Activated CD8-positive, alpha-beta T cell treated with anti-CD3 and anti-CD28 coated beads, Interleukin-2, amount 10 ng/mL, durations not matched to agents 7 days and 5 days (primary cell): ENCODE data around the gene PGLYRP1. TPM values are rescaled to one million over a fixed set of nuclear protein-coding genes. Genes with fewer than 3 reads are reported as not detected.

Experiments used
- ATAC-seq: fragments of 150-1000 bp; cut with Tn5 transposase; one replicate; pipeline ENCODE4 v1.10.0; 2021; ENCODE audit warnings: moderate library complexity
- CTCF ChIA-PET: fragments of 350-600 bp; sonication (Branson Sonifier 250); formaldehyde crosslinking; loops from one replicate; lab custom pipeline; 2021; ENCODE audit warnings: antibody characterized with exemption; lab: Charles Lee
- POLR2A ChIA-PET: fragments of 350-600 bp; sonication (Branson Sonifier 250); formaldehyde crosslinking; loops from one replicate; lab custom pipeline; 2021; ENCODE audit warnings: antibody characterized with exemption; lab: Charles Lee
- DNase-seq: peaks from one replicate; pipeline ENCODE4 v3.0.0-alpha.2; 2020
- H3K27ac Mint-ChIP-seq: one replicate; pipeline ENCODE4 v1.8.0; 2021; ENCODE audit warnings: mild to moderate bottlenecking, mixed read lengths
- H3K27me3 Mint-ChIP-seq: one replicate; pipeline ENCODE4 v1.8.0; 2021; ENCODE audit warnings: low read depth, mixed read lengths
- H3K36me3 Mint-ChIP-seq: one replicate; pipeline ENCODE4 v1.8.0; 2021; ENCODE audit warnings: low read depth, mixed read lengths
- H3K4me1 Mint-ChIP-seq: one replicate; pipeline ENCODE4 v1.8.0; 2021; ENCODE audit warnings: low read depth, mixed read lengths
- H3K4me3 Mint-ChIP-seq: one replicate; pipeline ENCODE4 v1.8.0; 2021; ENCODE audit warnings: mild to moderate bottlenecking, mixed read lengths
- H3K9me3 Mint-ChIP-seq: one replicate; pipeline ENCODE4 v1.8.0; 2022; ENCODE audit warnings: mixed read lengths; ENCODE audit not compliant: insufficient read depth
- total RNA-seq, 2 experiments: library from RNA; stranded (reverse); gene quantifications; one replicate each; pipeline ENCODE4 v1.2.3, GENCODE V29; 2021

The PGLYRP1 gene
- total RNA-seq = not detected

DNA sequence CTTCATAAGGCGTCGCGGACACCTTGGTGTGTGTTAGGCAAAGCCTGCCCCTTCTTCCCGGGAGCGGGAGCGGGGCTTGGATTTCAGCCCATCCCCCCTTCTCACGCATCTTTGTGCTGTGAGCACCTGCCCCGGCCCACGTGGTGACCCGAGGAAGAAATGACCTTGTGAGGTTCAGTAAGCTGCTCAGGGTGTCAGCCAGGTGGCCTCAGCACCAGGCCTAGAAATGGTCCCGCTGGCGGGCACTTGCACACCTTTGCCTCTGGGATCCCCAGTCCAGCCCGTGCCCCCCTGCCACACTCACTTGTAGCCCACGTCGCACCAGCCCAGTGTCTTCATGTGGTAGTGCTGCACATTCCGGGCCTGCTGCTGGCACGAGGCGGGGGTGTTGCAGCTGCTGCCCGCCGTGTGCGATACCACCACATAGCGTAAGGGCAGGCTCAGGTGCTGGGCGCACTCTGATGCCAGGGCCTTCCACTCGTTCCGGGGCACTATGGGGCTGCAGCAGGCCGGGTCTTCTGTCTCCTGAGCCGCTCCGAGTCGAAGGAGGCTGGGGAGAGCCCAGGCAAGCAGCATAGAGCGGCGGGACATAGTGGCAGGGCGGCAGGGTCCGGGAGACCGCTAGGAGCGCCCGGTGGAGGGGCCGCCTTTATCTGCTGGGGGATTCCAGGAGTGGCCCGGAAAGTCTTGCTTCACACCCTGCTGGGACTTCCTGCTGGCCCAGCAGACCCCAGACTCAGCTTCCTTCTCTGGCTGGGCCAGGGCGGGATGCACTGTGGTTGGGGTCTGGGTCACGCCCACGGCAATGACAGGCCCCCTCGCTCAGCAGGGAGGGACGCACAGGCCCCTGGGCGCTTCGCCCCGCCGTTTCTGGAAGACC, at the start of gene PGLYRP1:
Gene PGLYRP1 (minus strand): TSS at position 623 of the 880 bp plus-strand sequence. CDS start 32 bp downstream, at position 591.
- H3K4me1 Mint-ChIP-seq = peaks cover 13% of the 10 kb centered on the region
- ATAC-seq (no peak), DNase-seq (no peak)
- H3K36me3 Mint-ChIP-seq = no peaks in the 10 kb centered on the region
- no peaks in the 10 kb centered on the region for H3K9me3 Mint-ChIP-seq
- CTCF ChIA-PET = interaction anchor here (0.6 to 0.7 kb wide), 2 partner anchors 196 to 242 kb away, joined by 3 read pairs; no protein-coding TSS in a partner anchor
- H3K27ac Mint-ChIP-seq = no peak within 1 kb of the TSS
- peaks cover 14% of the 10 kb centered on the region for H3K27me3 Mint-ChIP-seq
- H3K4me3 Mint-ChIP-seq = no peak within 1 kb of the TSS
- POLR2A ChIA-PET = interaction anchor here (0.6 kb wide), 1 partner anchor 244 kb away, joined by 3 read pairs; no protein-coding TSS in a partner anchor

DNA sequence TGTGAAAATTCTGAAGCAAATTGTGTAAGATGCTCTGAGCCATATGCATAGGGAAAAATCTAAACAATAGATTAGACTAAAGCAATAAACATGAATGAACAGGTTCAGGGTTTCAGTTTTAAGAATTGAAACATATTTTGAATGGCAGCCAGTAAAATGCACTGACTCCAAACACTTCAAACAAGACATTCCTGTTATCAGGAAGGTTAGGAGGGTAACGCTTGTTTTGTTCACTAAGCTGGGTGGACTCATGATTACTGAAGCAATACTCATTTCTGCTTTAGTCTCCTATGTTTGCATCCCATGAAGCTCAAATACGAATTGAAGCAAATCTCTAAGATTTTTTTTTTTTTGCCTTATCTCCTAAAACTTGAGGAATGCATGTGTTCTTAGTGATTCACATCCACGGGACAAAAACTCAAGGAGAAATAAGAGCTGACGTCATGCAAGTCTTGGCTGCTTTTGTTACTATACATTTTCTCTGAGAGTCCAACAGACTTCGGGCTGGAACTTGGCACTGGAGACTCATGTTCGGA, 47.0 kb upstream of the PGLYRP1 start:
- Mint-ChIP-seq H3K27me3 (peaks cover 63% of the 10 kb centered on the region), H3K27ac (no peak overlapping the region), H3K4me1 (no peaks in the 10 kb centered on the region), H3K4me3 (no peak overlapping the region), H3K36me3 (no peaks in the 10 kb centered on the region), H3K9me3 (no peaks in the 10 kb centered on the region)
- ChIA-PET CTCF (no interaction called here), POLR2A (no interaction called here)
- ATAC-seq = no peak
- DNase-seq = no peak

- CTCF ChIA-PET = no interaction called here
- no peaks in the 10 kb centered on the region for H3K36me3 Mint-ChIP-seq
- H3K27ac Mint-ChIP-seq = no peak overlapping the region
- POLR2A ChIA-PET = no interaction called here
- no peaks in the 10 kb centered on the region for H3K9me3 Mint-ChIP-seq
- H3K4me1 Mint-ChIP-seq = no peaks in the 10 kb centered on the region
- H3K27me3 Mint-ChIP-seq = peaks cover 61% of the 10 kb centered on the region
- ATAC-seq (no peak), DNase-seq (no peak)
- no peak overlapping the region for H3K4me3 Mint-ChIP-seq
Observed at GRCh38 chr19:46068345-46069258, 45.7 kb upstream of the PGLYRP1 start.

DNA sequence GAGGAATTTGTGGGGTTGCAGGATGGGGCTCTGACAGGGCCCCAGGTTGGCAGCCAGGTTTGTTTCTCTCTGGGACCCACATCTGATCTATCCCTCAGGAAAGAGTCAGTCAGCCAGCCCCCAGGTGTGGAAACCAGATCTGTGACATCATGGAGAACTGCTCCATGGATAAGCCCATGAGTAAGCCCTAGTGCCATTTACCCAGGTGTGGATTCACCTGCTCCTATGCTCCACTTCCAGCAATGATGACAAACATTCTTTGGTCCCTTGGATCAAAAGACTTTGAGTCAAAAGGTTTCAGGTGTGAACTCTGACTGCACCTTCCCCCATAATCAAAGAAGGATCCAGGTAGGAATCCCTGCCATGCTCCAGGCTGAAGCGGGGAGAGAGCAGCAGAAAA, 44.8 kb upstream of the PGLYRP1 start:
- DNase-seq = no peak
- ATAC-seq = no peak
- Mint-ChIP-seq H3K9me3 (no peaks in the 10 kb centered on the region), H3K27ac (no peak overlapping the region), H3K36me3 (no peaks in the 10 kb centered on the region), H3K4me1 (no peaks in the 10 kb centered on the region), H3K27me3 (peaks cover 58% of the 10 kb centered on the region), H3K4me3 (no peak overlapping the region)
- POLR2A ChIA-PET = no interaction called here
- CTCF ChIA-PET = no interaction called here

- H3K9me3 Mint-ChIP-seq = no peaks in the 10 kb centered on the region
- ATAC-seq (no peak), DNase-seq (no peak)
- peaks cover 57% of the 10 kb centered on the region for H3K27me3 Mint-ChIP-seq
- H3K36me3 Mint-ChIP-seq = no peaks in the 10 kb centered on the region
- H3K4me3 Mint-ChIP-seq = no peak overlapping the region
- no peak overlapping the region for H3K27ac Mint-ChIP-seq
- CTCF ChIA-PET = no interaction called here
- POLR2A ChIA-PET = no interaction called here
- H3K4me1 Mint-ChIP-seq = no peaks in the 10 kb centered on the region
Observed at GRCh38 chr19:46066471-46066870, 43.6 kb upstream of the PGLYRP1 start.

GRCh38 chr19:46065486-46066071, 42.7 kb upstream of the PGLYRP1 start:
- H3K4me1 Mint-ChIP-seq = no peaks in the 10 kb centered on the region
- H3K36me3 Mint-ChIP-seq = no peaks in the 10 kb centered on the region
- peaks cover 48% of the 10 kb centered on the region for H3K27me3 Mint-ChIP-seq
- POLR2A ChIA-PET = no interaction called here
- ATAC-seq (no peak), DNase-seq (no peak)
- no peaks in the 10 kb centered on the region for H3K9me3 Mint-ChIP-seq
- no peak overlapping the region for H3K4me3 Mint-ChIP-seq
- no peak overlapping the region for H3K27ac Mint-ChIP-seq
- CTCF ChIA-PET = no interaction called here

DNA sequence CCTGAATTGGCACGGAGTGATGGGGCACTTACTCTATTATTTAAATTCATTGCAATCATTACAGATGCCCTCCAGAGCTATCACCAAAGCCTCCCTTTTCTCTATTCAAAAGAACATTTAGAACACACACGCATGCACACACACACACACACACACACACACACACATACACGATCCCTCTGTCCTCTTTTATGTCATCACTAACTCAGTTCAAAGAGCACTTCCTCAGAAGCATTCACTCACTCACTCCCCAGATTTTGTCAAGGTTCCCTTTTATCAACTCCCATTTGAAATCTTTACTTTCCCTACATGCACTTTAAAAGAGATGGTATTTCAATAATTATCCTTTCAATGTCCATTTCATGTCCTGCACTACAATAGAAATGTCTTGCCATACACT, 40.3 kb upstream of the PGLYRP1 start:
- ChIA-PET POLR2A (no interaction called here), CTCF (interaction anchor here (1.2 to 1.5 kb wide), 2 partner anchors 11 to 19 kb away, joined by 3 to 4 read pairs; no protein-coding TSS in a partner anchor)
- no peak for DNase-seq
- Mint-ChIP-seq H3K36me3 (no peaks in the 10 kb centered on the region), H3K4me3 (no peak overlapping the region), H3K4me1 (no peaks in the 10 kb centered on the region), H3K27ac (no peak overlapping the region), H3K27me3 (peaks cover 33% of the 10 kb centered on the region), H3K9me3 (peaks cover 8% of the 10 kb centered on the region)
- no peak for ATAC-seq

- ATAC-seq (no peak), DNase-seq (no peak)
- H3K9me3 Mint-ChIP-seq = peaks cover 8% of the 10 kb centered on the region
- ChIA-PET CTCF (no interaction called here), POLR2A (no interaction called here)
- peaks cover 31% of the 10 kb centered on the region for H3K27me3 Mint-ChIP-seq
- no peaks in the 10 kb centered on the region for H3K36me3 Mint-ChIP-seq
- no peak overlapping the region for H3K4me3 Mint-ChIP-seq
- H3K4me1 Mint-ChIP-seq = no peaks in the 10 kb centered on the region
- H3K27ac Mint-ChIP-seq = no peak overlapping the region
Observed at GRCh38 chr19:46060012-46060411, 37.2 kb upstream of the PGLYRP1 start.

DNA sequence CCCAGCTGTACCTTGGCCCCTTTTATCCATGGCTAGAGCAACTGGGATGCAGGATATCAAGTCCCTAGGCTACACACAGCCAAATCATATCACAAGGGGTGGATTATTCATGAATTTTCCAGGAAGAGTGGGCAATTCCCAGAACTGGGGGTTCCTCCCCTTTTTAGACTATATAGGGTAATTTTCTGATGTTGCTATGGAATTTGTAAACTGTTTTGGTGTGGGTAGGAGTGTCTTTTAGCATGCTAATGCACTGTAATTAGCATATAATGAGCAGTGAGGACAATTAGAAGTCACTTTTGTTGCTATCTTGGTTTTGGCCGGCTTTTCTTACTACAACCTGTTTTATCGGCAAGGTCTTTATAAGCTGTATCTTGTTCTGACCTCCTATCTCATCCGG, 35.9 kb upstream of the PGLYRP1 start:
- peaks cover 8% of the 10 kb centered on the region for H3K9me3 Mint-ChIP-seq
- no peak overlapping the region for H3K27ac Mint-ChIP-seq
- ATAC-seq (no peak), DNase-seq (no peak)
- no peaks in the 10 kb centered on the region for H3K4me1 Mint-ChIP-seq
- H3K4me3 Mint-ChIP-seq = no peak overlapping the region
- ChIA-PET POLR2A (no interaction called here), CTCF (no interaction called here)
- H3K36me3 Mint-ChIP-seq = no peaks in the 10 kb centered on the region
- peaks cover 31% of the 10 kb centered on the region for H3K27me3 Mint-ChIP-seq

- Mint-ChIP-seq H3K4me3 (no peak overlapping the region), H3K27ac (no peak overlapping the region), H3K36me3 (no peaks in the 10 kb centered on the region), H3K27me3 (peaks cover 32% of the 10 kb centered on the region), H3K4me1 (no peaks in the 10 kb centered on the region), H3K9me3 (peaks cover 8% of the 10 kb centered on the region)
- POLR2A ChIA-PET = no interaction called here
- ATAC-seq = no peak
- no peak for DNase-seq
- CTCF ChIA-PET = interaction anchor here (1.0 kb wide), 1 partner anchor 28 kb away, joined by 3 read pairs; no protein-coding TSS in a partner anchor
Observed at GRCh38 chr19:46056536-46056935, 33.7 kb upstream of the PGLYRP1 start.

- Mint-ChIP-seq H3K27ac (no peak overlapping the region), H3K9me3 (no peaks in the 10 kb centered on the region), H3K4me3 (no peak overlapping the region), H3K4me1 (no peaks in the 10 kb centered on the region), H3K27me3 (peaks cover 54% of the 10 kb centered on the region), H3K36me3 (no peaks in the 10 kb centered on the region)
- CTCF ChIA-PET = no interaction called here
- DNase-seq = no peak
- no peak for ATAC-seq
- POLR2A ChIA-PET = no interaction called here
Observed at GRCh38 chr19:46052896-46053295, 30.0 kb upstream of the PGLYRP1 start.
